Measurements from ENCODE around the gene TDRD6.
"Not testable (repeated sequence)": the region's sequence is repeated elsewhere in the genome, so short reads cannot be mapped to it uniquely, and the experiment has no call there.

The TDRD6 gene

GRCh38 chr6:46687619-46688097 is at the start of gene TDRD6:
TDRD6 (plus strand) TSS chr6:46687885; CDS start chr6:46688129, 244 bp downstream.
- no peak for DNase-seq (ENCODE audit: low read depth in 2 of 3, low spot score in 1 of 3)

- no peak for DNase-seq (ENCODE audit: low read depth in 2 of 3, low spot score in 1 of 3)
Observed at GRCh38 chr6:46637933-46638332, 49.8 kb upstream of the TDRD6 start.

GRCh38 chr6:46638650-46639049 is 49.0 kb upstream of the TDRD6 start:
- no peak for DNase-seq (ENCODE audit: low read depth in 2 of 3, low spot score in 1 of 3)

GRCh38 chr6:46642928-46643751 is 44.5 kb upstream of the TDRD6 start:
- DNase-seq (ENCODE audit: low read depth in 2 of 3, low spot score in 1 of 3), result no peak

- DNase-seq (ENCODE audit: low read depth in 2 of 3, low spot score in 1 of 3), result no peak
Observed at GRCh38 chr6:46645265-46645664, 42.4 kb upstream of the TDRD6 start.

- not testable (repeated sequence) for DNase-seq (ENCODE audit: low read depth in 2 of 3, low spot score in 1 of 3)
Observed at GRCh38 chr6:46648108-46648507, 39.6 kb upstream of the TDRD6 start.

GRCh38 chr6:46648869-46649492 is 38.7 kb upstream of the TDRD6 start:
- no peak for DNase-seq (ENCODE audit: low read depth in 2 of 3, low spot score in 1 of 3)

- no peak for DNase-seq (ENCODE audit: low read depth in 2 of 3, low spot score in 1 of 3)
Observed at GRCh38 chr6:46651006-46651405, 36.7 kb upstream of the TDRD6 start.

GRCh38 chr6:46651816-46652215 is 35.9 kb upstream of the TDRD6 start:
- DNase-seq (ENCODE audit: low read depth in 2 of 3, low spot score in 1 of 3), result no peak

- DNase-seq (ENCODE audit: low read depth in 2 of 3, low spot score in 1 of 3), result no peak
Observed at GRCh38 chr6:46652232-46652602, 35.5 kb upstream of the TDRD6 start.

GRCh38 chr6:46652603-46653438 is 34.9 kb upstream of the TDRD6 start, which contains the start of the genes CYP39A1 and SLC25A27:
CYP39A1 (minus strand) TSS chr6:46652818; CDS start chr6:46652582, 236 bp downstream.
SLC25A27 (plus strand) TSS chr6:46652975; CDS start chr6:46653193, 218 bp downstream.
- peak; percentile 60 to 75 (median 67) for DNase-seq (ENCODE audit: low read depth in 2 of 3, low spot score in 1 of 3)

GRCh38 chr6:46653439-46654195 is 34.1 kb upstream of the TDRD6 start:
- DNase-seq (ENCODE audit: low read depth in 2 of 3, low spot score in 1 of 3), result no peak

GRCh38 chr6:46655803-46656202 is 31.9 kb upstream of the TDRD6 start:
- DNase-seq (ENCODE audit: low read depth in 2 of 3, low spot score in 1 of 3), result no peak

GRCh38 chr6:46657642-46658041 is 30.0 kb upstream of the TDRD6 start:
- no peak for DNase-seq (ENCODE audit: low read depth in 2 of 3, low spot score in 1 of 3)

- DNase-seq (ENCODE audit: low read depth in 2 of 3, low spot score in 1 of 3), result no peak
Observed at GRCh38 chr6:46661483-46661882, 26.2 kb upstream of the TDRD6 start.

- DNase-seq (ENCODE audit: low read depth in 2 of 3, low spot score in 1 of 3), result no peak
Observed at GRCh38 chr6:46667377-46667776, 20.3 kb upstream of the TDRD6 start.

- no peak for DNase-seq (ENCODE audit: low read depth in 2 of 3, low spot score in 1 of 3)
Observed at GRCh38 chr6:46674410-46674809, 13.3 kb upstream of the TDRD6 start.

GRCh38 chr6:46676604-46677313 is 10.9 kb upstream of the TDRD6 start:
- no peak for DNase-seq (ENCODE audit: low read depth in 2 of 3, low spot score in 1 of 3)

- no peak for DNase-seq (ENCODE audit: low read depth in 2 of 3, low spot score in 1 of 3)
Observed at GRCh38 chr6:46677314-46677654, 10.4 kb upstream of the TDRD6 start.

- no peak for DNase-seq (ENCODE audit: low read depth in 2 of 3, low spot score in 1 of 3)
Observed at GRCh38 chr6:46684771-46685170, 2.9 kb upstream of the TDRD6 start.

Measured in stimulated activated CD4-positive, alpha-beta T cell treated with anti-CD3 and anti-CD28 coated beads, Interleukin-12 subunit alpha, Interleukin-12 subunit beta, amount 100 ng/mL, for 48 hours (primary cell).